GM12874 (cell line): ENCODE results near the gene NFAM1.

Experiments
- CTCF ChIP-seq: IDR thresholded peaks from 2 replicates; pipeline ENCODE4 v1.5.1; 2011; ENCODE audit warnings: low read depth, mild to moderate bottlenecking, control low read depth, low read length, moderate library complexity; ENCODE audit not compliant: insufficient read depth

Gene NFAM1

GRCh38 chr22:42334875-42335512, 97.2 kb downstream of the NFAM1 start:
- TF ChIP-seq CTCF = no peak

GRCh38 chr22:42333544-42333943, 98.7 kb downstream of the NFAM1 start:
- TF ChIP-seq CTCF = no peak

- TF ChIP-seq CTCF = no peak
Observed at GRCh38 chr22:42332089-42332488, 100.1 kb downstream of the NFAM1 start.

GRCh38 chr22:42331014-42331413, 101.2 kb downstream of the NFAM1 start:
- no peak for TF ChIP-seq CTCF
